Liver (tissue), 9 donors: ENCODE results near the gene PLXNA3. TPM values are rescaled to one million over a fixed set of nuclear protein-coding genes. Genes with fewer than 3 reads are reported as not detected.

Source experiments
- DNase-seq: peaks from one replicate; pipeline ENCODE4 v3.0.0-alpha.2; 2017; ENCODE audit warnings: low spot score
- H3K27ac ChIP-seq, 2 donors: one replicate each; pipeline ENCODE4 v1.7.0; 2013; ENCODE audit warnings: inconsistent platforms in 2 of 2, low read length in 2 of 2, control low read depth in 1 of 2, low read depth in 1 of 2, mild to moderate bottlenecking in 1 of 2
- H3K27me3 ChIP-seq, 4 donors: one replicate each; pipeline versions ENCODE4 v1.6.1 to v1.7.0; 2013; ENCODE audit warnings: low read length in 3 of 4, inconsistent platforms in 1 of 4, mild to moderate bottlenecking in 1 of 4, moderate library complexity in 1 of 4; ENCODE audit not compliant: control insufficient read depth in 4 of 4, insufficient read depth in 4 of 4
- H3K36me3 ChIP-seq, 4 donors: one replicate each; pipeline versions ENCODE4 v1.6.1 to v1.7.0; 2013; ENCODE audit warnings: low read length in 3 of 4, mild to moderate bottlenecking in 3 of 4, low read depth in 1 of 4, moderate library complexity in 1 of 4; ENCODE audit not compliant: control insufficient read depth in 4 of 4, insufficient read depth in 3 of 4
- H3K4me1 ChIP-seq, 4 donors: one replicate each; pipeline versions ENCODE4 v1.6.1 to v1.7.0; 2013; ENCODE audit warnings: low read length in 3 of 4, mild to moderate bottlenecking in 3 of 4, moderate library complexity in 1 of 4; ENCODE audit not compliant: control insufficient read depth in 4 of 4, insufficient read depth in 4 of 4
- H3K4me3 ChIP-seq, 3 donors: one replicate each; pipeline versions ENCODE4 v1.6.1 to v1.7.0; 2013; ENCODE audit warnings: low read length in 3 of 3, control low read depth in 1 of 3, low read depth in 1 of 3, mild to moderate bottlenecking in 1 of 3
- H3K9ac ChIP-seq, 2 donors: one replicate each; pipeline ENCODE4 v1.7.0; 2013; ENCODE audit warnings: low read length in 2 of 2, mild to moderate bottlenecking in 2 of 2, moderate library complexity in 2 of 2, control low read depth in 1 of 2, low read depth in 1 of 2
- H3K9me3 ChIP-seq, 4 donors: one replicate each; pipeline versions ENCODE4 v1.6.1 to v1.7.0; 2013; ENCODE audit warnings: low read length in 3 of 4; ENCODE audit not compliant: control insufficient read depth in 4 of 4
- EGR1 ChIP-seq, 2 donors: IDR thresholded peaks; 2 replicates each; pipeline ENCODE4 v1.6.1; 2016 to 2018; ENCODE audit warnings: antibody characterized with exemption in 2 of 2, low read depth in 2 of 2
- FOXA1 ChIP-seq: IDR thresholded peaks from 2 replicates; pipeline ENCODE4 v1.6.1; 2016; ENCODE audit warnings: antibody characterized with exemption
- FOXA2 ChIP-seq: IDR thresholded peaks from 2 replicates; pipeline ENCODE4 v1.6.1; 2016; ENCODE audit warnings: antibody characterized with exemption
- GABPA ChIP-seq, 2 donors: IDR thresholded peaks in 1 of 2; conservative IDR thresholded peaks in 1 of 2; 2 replicates each; pipeline ENCODE4 v1.6.1; 2016; ENCODE audit warnings: antibody characterized with exemption in 2 of 2, mild to moderate bottlenecking in 1 of 2, moderate library complexity in 1 of 2
- HNF4A ChIP-seq, 2 donors: conservative IDR thresholded peaks; 2 replicates each; pipeline ENCODE4 v1.6.1; 2016; ENCODE audit warnings: antibody characterized with exemption in 2 of 2, mild to moderate bottlenecking in 2 of 2
- JUND ChIP-seq, 2 donors: IDR thresholded peaks; 2 replicates each; pipeline ENCODE4 v1.6.1; 2016; ENCODE audit warnings: antibody characterized with exemption in 2 of 2
- MAX ChIP-seq: IDR thresholded peaks from 2 replicates; pipeline ENCODE4 v1.6.1; 2016; ENCODE audit warnings: antibody characterized with exemption
- NR2F2 ChIP-seq: IDR thresholded peaks from 2 replicates; pipeline ENCODE4 v1.6.1; 2016; ENCODE audit warnings: antibody characterized with exemption
- RXRA ChIP-seq, 2 donors: IDR thresholded peaks; 2 replicates each; pipeline ENCODE4 v1.6.1; 2017 to 2018; ENCODE audit warnings: antibody characterized with exemption in 2 of 2, mild to moderate bottlenecking in 1 of 2
- YY1 ChIP-seq: IDR thresholded peaks from 2 replicates; pipeline ENCODE4 v1.6.1; 2016; ENCODE audit warnings: antibody characterized with exemption, mild to moderate bottlenecking
- WGBS: extraction: QIAGEN DNeasy Blood & Tissue Kit; methylation state at CpG from one replicate; pipeline ENCODE4 v1.1.7; 2013; 5-methylcytosine and 5-hydroxymethylcytosine counted together
- polyA plus RNA-seq, 2 donors: library from polyadenylated mRNA; stranded (reverse) in 1 of 2; unstranded in 1 of 2; fragments of 200-250 nt in 1 of 2; fragments of >200 nt in 1 of 2; fragmentation: Nextera tagmentation in 1 of 2; extraction: Ambion mirVana in 1 of 2; gene quantifications; one replicate each; pipeline versions ENCODE4 v1.2.1 to v1.2.3, GENCODE V29; 2013 to 2015
- total RNA-seq, 2 donors: library from RNA; depleted of rRNA; stranded (reverse); fragments of >200 nt; gene quantifications; one replicate each; pipeline ENCODE4 v1.2.3, GENCODE V29; 2014
- TF ChIP-seq, protein P1 (sequence below): fragments of 150-350 bp; IDR thresholded peaks from 2 replicates; pipeline ENCODE4 v1.5.1; 2017; ENCODE audit warnings: improper control_type of control experiment, low read depth, low read length; ENCODE audit not compliant: missing input control
- TF ChIP-seq, protein P2 (sequence below): IDR thresholded peaks from 2 replicates; pipeline ENCODE4 v1.6.1; 2016; ENCODE audit warnings: antibody characterized with exemption
- TF ChIP-seq, protein P3 (sequence below): IDR thresholded peaks from 2 replicates; pipeline ENCODE4 v1.6.1; 2016; ENCODE audit warnings: antibody characterized with exemption
- TF ChIP-seq, protein P4 (sequence below): IDR thresholded peaks from 2 replicates; pipeline ENCODE4 v1.6.1; 2016; ENCODE audit warnings: antibody characterized with exemption, mild to moderate bottlenecking
- donor health status: healthy.
- donor health status: healthy.
- donor health status: healthy.
- donor health status: healthy.
- donor health status: healthy.

PLXNA3 gene
- total and polyA plus RNA-seq, 4 donors: 1.1 to 1.7 (median 1.5) TPM

- no peaks in the 10 kb centered on the region for H3K27me3 ChIP-seq
- H3K4me1 ChIP-seq: peaks cover 9 to 34% (median 19%) of the 10 kb centered on the region in 4 donors
- H3K4me3 ChIP-seq: no peak overlapping the region
- peak; percentile 63 for DNase-seq
- peak overlapping the region in 1 of 2 donors; percentile 59 for H3K27ac ChIP-seq
- TF ChIP-seq, protein P1, sequence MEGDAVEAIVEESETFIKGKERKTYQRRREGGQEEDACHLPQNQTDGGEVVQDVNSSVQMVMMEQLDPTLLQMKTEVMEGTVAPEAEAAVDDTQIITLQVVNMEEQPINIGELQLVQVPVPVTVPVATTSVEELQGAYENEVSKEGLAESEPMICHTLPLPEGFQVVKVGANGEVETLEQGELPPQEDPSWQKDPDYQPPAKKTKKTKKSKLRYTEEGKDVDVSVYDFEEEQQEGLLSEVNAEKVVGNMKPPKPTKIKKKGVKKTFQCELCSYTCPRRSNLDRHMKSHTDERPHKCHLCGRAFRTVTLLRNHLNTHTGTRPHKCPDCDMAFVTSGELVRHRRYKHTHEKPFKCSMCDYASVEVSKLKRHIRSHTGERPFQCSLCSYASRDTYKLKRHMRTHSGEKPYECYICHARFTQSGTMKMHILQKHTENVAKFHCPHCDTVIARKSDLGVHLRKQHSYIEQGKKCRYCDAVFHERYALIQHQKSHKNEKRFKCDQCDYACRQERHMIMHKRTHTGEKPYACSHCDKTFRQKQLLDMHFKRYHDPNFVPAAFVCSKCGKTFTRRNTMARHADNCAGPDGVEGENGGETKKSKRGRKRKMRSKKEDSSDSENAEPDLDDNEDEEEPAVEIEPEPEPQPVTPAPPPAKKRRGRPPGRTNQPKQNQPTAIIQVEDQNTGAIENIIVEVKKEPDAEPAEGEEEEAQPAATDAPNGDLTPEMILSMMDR: no peak
- TF ChIP-seq HNF4A (conservative IDR thresholded peaks at IDR 0.05) (no peak), YY1 (no peak), FOXA1 (no peak), MAX (no peak), JUND (IDR thresholded peaks at IDR 0.05) (no peak), RXRA (IDR thresholded peaks at IDR 0.05) (no peak), EGR1 (IDR thresholded peaks at IDR 0.05; ENCODE audit: low read depth in 2 of 2) (no peak), GABPA (IDR thresholded peaks at IDR 0.05 in 1 of 2, conservative IDR thresholded peaks at IDR 0.05 in 1 of 2) (no peak), NR2F2 (no peak), FOXA2 (no peak)
- TF ChIP-seq, protein P2, sequence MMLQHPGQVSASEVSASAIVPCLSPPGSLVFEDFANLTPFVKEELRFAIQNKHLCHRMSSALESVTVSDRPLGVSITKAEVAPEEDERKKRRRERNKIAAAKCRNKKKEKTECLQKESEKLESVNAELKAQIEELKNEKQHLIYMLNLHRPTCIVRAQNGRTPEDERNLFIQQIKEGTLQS: no peak
- TF ChIP-seq, protein P3, sequence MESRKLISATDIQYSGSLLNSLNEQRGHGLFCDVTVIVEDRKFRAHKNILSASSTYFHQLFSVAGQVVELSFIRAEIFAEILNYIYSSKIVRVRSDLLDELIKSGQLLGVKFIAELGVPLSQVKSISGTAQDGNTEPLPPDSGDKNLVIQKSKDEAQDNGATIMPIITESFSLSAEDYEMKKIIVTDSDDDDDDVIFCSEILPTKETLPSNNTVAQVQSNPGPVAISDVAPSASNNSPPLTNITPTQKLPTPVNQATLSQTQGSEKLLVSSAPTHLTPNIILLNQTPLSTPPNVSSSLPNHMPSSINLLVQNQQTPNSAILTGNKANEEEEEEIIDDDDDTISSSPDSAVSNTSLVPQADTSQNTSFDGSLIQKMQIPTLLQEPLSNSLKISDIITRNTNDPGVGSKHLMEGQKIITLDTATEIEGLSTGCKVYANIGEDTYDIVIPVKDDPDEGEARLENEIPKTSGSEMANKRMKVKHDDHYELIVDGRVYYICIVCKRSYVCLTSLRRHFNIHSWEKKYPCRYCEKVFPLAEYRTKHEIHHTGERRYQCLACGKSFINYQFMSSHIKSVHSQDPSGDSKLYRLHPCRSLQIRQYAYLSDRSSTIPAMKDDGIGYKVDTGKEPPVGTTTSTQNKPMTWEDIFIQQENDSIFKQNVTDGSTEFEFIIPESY: no peak
- TF ChIP-seq, protein P4, sequence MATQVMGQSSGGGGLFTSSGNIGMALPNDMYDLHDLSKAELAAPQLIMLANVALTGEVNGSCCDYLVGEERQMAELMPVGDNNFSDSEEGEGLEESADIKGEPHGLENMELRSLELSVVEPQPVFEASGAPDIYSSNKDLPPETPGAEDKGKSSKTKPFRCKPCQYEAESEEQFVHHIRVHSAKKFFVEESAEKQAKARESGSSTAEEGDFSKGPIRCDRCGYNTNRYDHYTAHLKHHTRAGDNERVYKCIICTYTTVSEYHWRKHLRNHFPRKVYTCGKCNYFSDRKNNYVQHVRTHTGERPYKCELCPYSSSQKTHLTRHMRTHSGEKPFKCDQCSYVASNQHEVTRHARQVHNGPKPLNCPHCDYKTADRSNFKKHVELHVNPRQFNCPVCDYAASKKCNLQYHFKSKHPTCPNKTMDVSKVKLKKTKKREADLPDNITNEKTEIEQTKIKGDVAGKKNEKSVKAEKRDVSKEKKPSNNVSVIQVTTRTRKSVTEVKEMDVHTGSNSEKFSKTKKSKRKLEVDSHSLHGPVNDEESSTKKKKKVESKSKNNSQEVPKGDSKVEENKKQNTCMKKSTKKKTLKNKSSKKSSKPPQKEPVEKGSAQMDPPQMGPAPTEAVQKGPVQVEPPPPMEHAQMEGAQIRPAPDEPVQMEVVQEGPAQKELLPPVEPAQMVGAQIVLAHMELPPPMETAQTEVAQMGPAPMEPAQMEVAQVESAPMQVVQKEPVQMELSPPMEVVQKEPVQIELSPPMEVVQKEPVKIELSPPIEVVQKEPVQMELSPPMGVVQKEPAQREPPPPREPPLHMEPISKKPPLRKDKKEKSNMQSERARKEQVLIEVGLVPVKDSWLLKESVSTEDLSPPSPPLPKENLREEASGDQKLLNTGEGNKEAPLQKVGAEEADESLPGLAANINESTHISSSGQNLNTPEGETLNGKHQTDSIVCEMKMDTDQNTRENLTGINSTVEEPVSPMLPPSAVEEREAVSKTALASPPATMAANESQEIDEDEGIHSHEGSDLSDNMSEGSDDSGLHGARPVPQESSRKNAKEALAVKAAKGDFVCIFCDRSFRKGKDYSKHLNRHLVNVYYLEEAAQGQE: no peak
- WGBS: 79% methylated on average over 16 of the region's 16 CpGs
- H3K9me3 ChIP-seq: no peaks in the 10 kb centered on the region
- H3K36me3 ChIP-seq: peaks cover 0 to 6% (median 2%) of the 10 kb centered on the region in 4 donors
- no peak overlapping the region for H3K9ac ChIP-seq
Measured at GRCh38 chrX:154484255-154485149, 26.4 kb downstream of the PLXNA3 start.
